ENCODE results near the gene SLC17A9.

DNA sequence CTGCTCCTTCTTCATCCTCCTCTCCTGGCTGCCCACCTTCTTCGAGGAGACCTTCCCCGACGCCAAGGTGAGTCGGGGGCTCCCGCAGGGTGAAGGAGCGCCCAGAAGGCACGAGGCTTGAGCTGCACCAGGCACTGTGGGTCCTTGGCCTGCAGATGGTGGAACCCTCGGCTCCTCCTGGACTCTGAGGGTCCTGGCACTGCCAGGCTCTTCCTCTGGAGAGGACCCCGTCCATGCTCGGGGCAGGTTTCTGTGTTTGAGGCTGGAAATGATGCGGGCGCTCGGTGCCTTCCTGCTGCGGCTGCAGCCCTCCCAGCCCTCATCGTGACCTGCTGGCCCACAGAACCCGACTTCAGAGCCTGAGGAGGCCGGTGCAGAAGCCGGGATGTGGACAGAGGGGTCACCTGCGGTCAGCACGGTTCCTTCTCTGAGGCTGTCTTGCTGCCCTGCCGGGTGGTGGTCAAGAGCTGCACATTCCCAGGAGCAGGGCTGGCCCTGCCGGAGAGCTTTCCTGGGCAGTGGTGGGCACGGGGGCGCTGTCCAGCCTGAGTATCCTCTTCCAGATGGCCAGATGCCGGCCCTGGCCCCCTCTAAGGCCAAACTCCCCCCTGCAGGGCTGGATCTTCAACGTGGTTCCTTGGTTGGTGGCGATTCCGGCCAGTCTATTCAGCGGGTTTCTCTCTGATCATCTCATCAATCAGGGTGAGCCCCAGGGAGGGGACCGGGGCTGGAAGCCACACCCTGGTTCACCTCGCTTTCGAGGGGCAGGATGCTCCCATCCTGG is 11.3 kb downstream of the SLC17A9 start:
- TF ChIP-seq POLR2AphosphoS5 (IDR thresholded peaks at IDR 0.05; ENCODE audit: borderline replicate concordance, low read depth, low read length), result no peak
- TF ChIP-seq EZH2 (IDR thresholded peaks at IDR 0.05), result no peak
- TF ChIP-seq FOXP2 (optimal IDR thresholded peaks at IDR 0.05; ENCODE audit: control extremely low read depth, extremely low read length, insufficient read depth), result no peak

Measured in SK-N-MC (cell line).